ENCODE data around the gene CFAP92. TPM values are rescaled to one million over a fixed set of nuclear protein-coding genes. Genes with fewer than 3 reads are reported as not detected.

Gene CFAP92
- total RNA-seq, 1 experiment from 2014 or later: 0.92 TPM

- H3K9me3 Mint-ChIP-seq: no peaks in the 10 kb centered on the region
- Histone ChIP-seq H3K79me1 (ENCODE audit: insufficient read depth, low read depth, low read length, poor library complexity, severe bottlenecking) (no peaks in the 10 kb centered on the region), H4K8ac (replicated peaks; ENCODE audit: insufficient read length, low read depth, low read length) (no peak overlapping the region), H3K4me1 (ENCODE audit: insufficient read depth, low read length) (no peaks in the 10 kb centered on the region), H3K79me2 (ENCODE audit: insufficient read depth, low read length) (no peaks in the 10 kb centered on the region), H3T11ph (ENCODE audit: low read length) (no peak overlapping the region), H3K56ac (ENCODE audit: insufficient read length, low read depth, low read length) (no peak overlapping the region), H2AK5ac (ENCODE audit: insufficient read length, low read length) (no peak overlapping the region), H2BK5ac (ENCODE audit: insufficient read length, low read length) (no peak overlapping the region), H3K23me2 (ENCODE audit: insufficient read length, low read depth, low read length, poor library complexity, severe bottlenecking) (no peaks in the 10 kb centered on the region), H2BK20ac (ENCODE audit: low read depth, low read length, poor library complexity, severe bottlenecking) (no peak overlapping the region), H2AFZ (ENCODE audit: low read length) (no peak overlapping the region), H3K4me2 (ENCODE audit: insufficient read depth, insufficient read length, low read length) (no peak overlapping the region), H4K20me1 (ENCODE audit: control insufficient read depth, insufficient read depth, insufficient read length) (no peaks in the 10 kb centered on the region), H4K91ac (ENCODE audit: insufficient read length, low read depth, low read length) (no peak overlapping the region), H3K23ac (ENCODE audit: insufficient read length, low read depth, low read length) (no peak overlapping the region), H3K9ac (ENCODE audit: extremely low read depth, insufficient read length, low read length) (no peak overlapping the region), H2BK12ac (ENCODE audit: insufficient read length, low read depth, low read length) (no peak overlapping the region), H2BK15ac (ENCODE audit: low read depth, low read length) (no peak overlapping the region), H3K27ac (ENCODE audit: insufficient read length, low read depth, low read length) (no peak overlapping the region), H3K14ac (ENCODE audit: insufficient read depth, low read length) (no peak overlapping the region), H3K27me3 (ENCODE audit: insufficient read depth, low read length) (no peaks in the 10 kb centered on the region), H2BK120ac (ENCODE audit: low read depth, low read length, poor library complexity, severe bottlenecking) (no peak overlapping the region), H4K5ac (ENCODE audit: insufficient read length, low read depth, low read length) (no peak overlapping the region), H3K9me3 (ENCODE audit: control insufficient read depth, low read depth, low read length) (no peaks in the 10 kb centered on the region), H3K18ac (ENCODE audit: insufficient read length, low read depth, low read length) (no peak overlapping the region), H3K4ac (ENCODE audit: low read depth, low read length) (no peak overlapping the region)
- H3K36me3 Mint-ChIP-seq (ENCODE audit: insufficient read depth in 1 of 3, low read depth in 3 of 3): no peaks in the 10 kb centered on the region; a peak in 1 of 7 replicates
- no peak for DNase-seq
- 0 out of 7 replicates have a peak overlapping the region, but pooled peaks of 1 of the 3 experiments have one; percentile 6 for H3K27ac Mint-ChIP-seq
- peaks cover 23% of the 10 kb centered on the region for H3K27me3 Mint-ChIP-seq (ENCODE audit: low read depth)
- H3K4me3 Mint-ChIP-seq: no peak overlapping the region
- WGBS (ENCODE audit: extremely low coverage, insufficient read length, low lambda C conversion rate): no CpG with 5 or more reads among the region's 4 CpGs
- H3K4me1 Mint-ChIP-seq: peaks cover 7% of the 10 kb centered on the region in 2 experiments
- TF ChIP-seq CTCF (conservative IDR thresholded peaks at IDR 0.05): no peak
Observed at GRCh38 chr3:128872282-128872681, 121.6 kb downstream of the CFAP92 start.
